MM.1S (cell line): Measurements from ENCODE around the gene GARNL3.

Experiments
- DNase-seq: peaks from one replicate; pipeline ENCODE4 v3.0.0-alpha.2; 2015
- H2AFZ ChIP-seq: fragments of 300-600 bp; sonication (generic); 2 replicates; pipeline ENCODE4 v1.6.0; 2016; ENCODE audit warnings: antibody characterized with exemption, low read length
- H3F3A ChIP-seq: fragments of 300-600 bp; sonication (generic); 2 replicates; pipeline ENCODE4 v1.6.1; 2016; ENCODE audit warnings: mild to moderate bottlenecking, antibody characterized with exemption, low read length, moderate library complexity, mixed read lengths; ENCODE audit not compliant: insufficient read depth
- H3K27ac ChIP-seq: fragments of 300-600 bp; sonication (generic); 2 replicates; pipeline ENCODE4 v1.5.1; 2016; ENCODE audit warnings: mild to moderate bottlenecking, low read length
- H3K27me3 ChIP-seq: fragments of 300-600 bp; sonication (generic); replicated peaks from 2 replicates; pipeline ENCODE4 v1.6.0; 2016; ENCODE audit warnings: low read length; ENCODE audit not compliant: insufficient read depth
- H3K36me3 ChIP-seq: fragments of 300-600 bp; sonication (generic); replicated peaks from 2 replicates; pipeline ENCODE4 v1.6.1; 2016; ENCODE audit warnings: mild to moderate bottlenecking, low read length, mixed read lengths; ENCODE audit not compliant: insufficient read depth
- H3K4me1 ChIP-seq: fragments of 300-600 bp; sonication (generic); 2 replicates; pipeline ENCODE4 v1.6.1; 2016; ENCODE audit warnings: low read length, mixed read lengths
- H3K4me2 ChIP-seq: fragments of 300-600 bp; sonication (generic); 2 replicates; pipeline ENCODE4 v1.6.0; 2016; ENCODE audit warnings: low read depth, low read length
- H3K4me3 ChIP-seq: fragments of 300-600 bp; sonication (generic); 2 replicates; pipeline ENCODE4 v1.5.1; 2016; ENCODE audit warnings: low read length, mixed read lengths
- H3K79me2 ChIP-seq: fragments of 300-600 bp; sonication (generic); 2 replicates; pipeline ENCODE4 v1.6.1; 2016; ENCODE audit warnings: mixed run types, low read length, mixed read lengths
- H3K9ac ChIP-seq: fragments of 300-600 bp; sonication (generic); 2 replicates; pipeline ENCODE4 v1.6.1; 2016; ENCODE audit warnings: low read length, mixed read lengths
- H3K9me2 ChIP-seq: fragments of 300-600 bp; sonication (generic); replicated peaks from 2 replicates; pipeline ENCODE4 v1.6.1; 2016; ENCODE audit warnings: mild to moderate bottlenecking, low read length, mixed read lengths; ENCODE audit not compliant: insufficient read depth
- H3K9me3 ChIP-seq: fragments of 300-600 bp; sonication (generic); replicated peaks from 2 replicates; pipeline ENCODE4 v1.6.1; 2016; ENCODE audit warnings: mild to moderate bottlenecking, low read length, mixed read lengths; ENCODE audit not compliant: insufficient read depth
- H4K20me1 ChIP-seq: fragments of 300-600 bp; sonication (generic); 2 replicates; pipeline ENCODE4 v1.6.1; 2016; ENCODE audit warnings: mild to moderate bottlenecking, low read length, moderate library complexity, mixed read lengths; ENCODE audit not compliant: insufficient read depth
- CTCF ChIP-seq: fragments of 300-600 bp; sonication (generic); IDR thresholded peaks from 2 replicates; pipeline ENCODE4 v1.5.1; 2016; ENCODE audit warnings: antibody characterized with exemption, low read length, mixed read lengths
- EZH2 ChIP-seq: fragments of 300-600 bp; sonication (generic); optimal IDR thresholded peaks from 2 replicates; pipeline ENCODE3; 2017; ENCODE audit warnings: low read depth, mild to moderate bottlenecking, antibody characterized with exemption, low read length, mixed read lengths
- EZH2phosphoT487 ChIP-seq: fragments of 300-600 bp; sonication (generic); IDR thresholded peaks from 2 replicates; pipeline ENCODE4 v1.6.1; 2018; ENCODE audit warnings: antibody characterized with exemption, low read length

GARNL3 gene

GRCh38 chr9:127280880-127281660, 16.5 kb downstream of the GARNL3 start:
- peaks cover 23% of the 10 kb centered on the region for H3K4me1 ChIP-seq
- DNase-seq: no peak
- no peaks in the 10 kb centered on the region for H3F3A ChIP-seq
- no peak overlapping the region for H3K4me3 ChIP-seq
- H3K27ac ChIP-seq: no peak overlapping the region
- H3K9ac ChIP-seq: no peak overlapping the region
- no peaks in the 10 kb centered on the region for H3K9me2 ChIP-seq
- no peaks in the 10 kb centered on the region for H3K9me3 ChIP-seq
- no peak overlapping the region for H2AFZ ChIP-seq
- H4K20me1 ChIP-seq: no peaks in the 10 kb centered on the region
- H3K27me3 ChIP-seq: no peaks in the 10 kb centered on the region
- H3K36me3 ChIP-seq: no peaks in the 10 kb centered on the region
- no peak overlapping the region for H3K4me2 ChIP-seq
- H3K79me2 ChIP-seq: no peaks in the 10 kb centered on the region
- TF ChIP-seq CTCF (no peak), EZH2 (no peak), EZH2phosphoT487 (no peak)

GRCh38 chr9:127281891-127282290, 17.3 kb downstream of the GARNL3 start:
- DNase-seq: no peak
- no peaks in the 10 kb centered on the region for H3K36me3 ChIP-seq

GRCh38 chr9:127282611-127283010, 18.0 kb downstream of the GARNL3 start:
- TF ChIP-seq EZH2phosphoT487: no peak
- TF ChIP-seq EZH2: no peak
- no peak for TF ChIP-seq CTCF
- Histone ChIP-seq H3K36me3 (no peaks in the 10 kb centered on the region), H4K20me1 (no peaks in the 10 kb centered on the region)

More at GRCh38 chr9:127281891-127282290, 17.3 kb downstream of the GARNL3 start:
- H3K4me1 ChIP-seq: peaks cover 16% of the 10 kb centered on the region
- no peaks in the 10 kb centered on the region for H3F3A ChIP-seq
- H3K27ac ChIP-seq: no peak overlapping the region
- no peak for TF ChIP-seq EZH2phosphoT487
- TF ChIP-seq EZH2: no peak
- TF ChIP-seq CTCF: no peak
- no peak overlapping the region for H3K9ac ChIP-seq
- H2AFZ ChIP-seq: no peak overlapping the region
- no peaks in the 10 kb centered on the region for H3K27me3 ChIP-seq
- H3K4me2 ChIP-seq: no peak overlapping the region
- no peaks in the 10 kb centered on the region for H3K9me2 ChIP-seq
- no peak overlapping the region for H3K4me3 ChIP-seq
- no peaks in the 10 kb centered on the region for H4K20me1 ChIP-seq
- H3K79me2 ChIP-seq: no peaks in the 10 kb centered on the region
- H3K9me3 ChIP-seq: no peaks in the 10 kb centered on the region

More at GRCh38 chr9:127282611-127283010, 18.0 kb downstream of the GARNL3 start:
- Histone ChIP-seq H3K9me3 (no peaks in the 10 kb centered on the region), H3K9me2 (no peaks in the 10 kb centered on the region), H3F3A (no peaks in the 10 kb centered on the region), H2AFZ (no peak overlapping the region), H3K27ac (no peak overlapping the region), H3K9ac (no peak overlapping the region), H3K4me3 (no peak overlapping the region), H3K79me2 (no peaks in the 10 kb centered on the region), H3K27me3 (no peaks in the 10 kb centered on the region), H3K4me2 (no peak overlapping the region), H3K4me1 (peaks cover 9% of the 10 kb centered on the region)
- no peak for DNase-seq
